Measurements from ENCODE around the gene PDE6C.

Gene PDE6C

GRCh38 chr10:93697207-93697606 lies 84.9 kb downstream of the PDE6C start:
- DNase-seq, result no peak
- Histone ChIP-seq H3K36me3 (ENCODE audit: control insufficient read depth, insufficient read depth, low read length) (peaks cover 39% of the 10 kb centered on the region), H3K27ac (ENCODE audit: insufficient read depth, low read length, poor library complexity, severe bottlenecking) (no peak overlapping the region), H3K27me3 (replicated peaks; ENCODE audit: control insufficient read depth, insufficient read depth, low read length, poor library complexity, severe bottlenecking) (no peaks in the 10 kb centered on the region), H3K9me3 (ENCODE audit: control insufficient read depth, low read length) (no peaks in the 10 kb centered on the region), H3K4me3 (ENCODE audit: insufficient read depth, low read depth, low read length, poor library complexity, severe bottlenecking) (no peak overlapping the region), H3K4me1 (ENCODE audit: control insufficient read depth, insufficient read depth, low read length, poor library complexity, severe bottlenecking) (peaks cover 10% of the 10 kb centered on the region)

DNA sequence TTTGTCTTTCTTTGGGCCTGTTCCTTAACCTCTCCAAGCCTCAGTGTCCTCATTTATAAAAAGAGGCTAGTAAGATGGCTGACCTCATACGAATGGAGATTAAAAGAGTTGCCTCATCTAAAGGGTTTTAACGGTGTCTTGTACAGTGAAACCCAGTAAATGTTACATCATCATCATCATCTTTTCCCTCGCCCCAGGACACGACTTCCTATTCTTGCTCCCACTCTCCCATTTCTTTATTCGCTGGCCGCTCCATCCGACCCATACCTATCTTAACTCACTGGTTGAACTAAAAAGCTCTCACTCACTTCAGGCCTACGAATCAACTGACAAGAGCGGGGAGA lies 89.5 kb downstream of the PDE6C start:
- H3K4me1 ChIP-seq (ENCODE audit: control insufficient read depth, insufficient read depth, low read length, poor library complexity, severe bottlenecking), result peaks cover 10% of the 10 kb centered on the region
- H3K27ac ChIP-seq (ENCODE audit: insufficient read depth, low read length, poor library complexity, severe bottlenecking), result peak overlapping the region; percentile 82
- H3K4me3 ChIP-seq (ENCODE audit: insufficient read depth, low read depth, low read length, poor library complexity, severe bottlenecking), result peak overlapping the region; percentile 94
- no peaks in the 10 kb centered on the region for H3K27me3 ChIP-seq (replicated peaks; ENCODE audit: control insufficient read depth, insufficient read depth, low read length, poor library complexity, severe bottlenecking)
- H3K9me3 ChIP-seq (ENCODE audit: control insufficient read depth, low read length), result no peaks in the 10 kb centered on the region
- peak in 1 of 3 donors; percentile 2 for DNase-seq
- peaks cover 16% of the 10 kb centered on the region for H3K36me3 ChIP-seq (ENCODE audit: control insufficient read depth, insufficient read depth, low read length)

DNA sequence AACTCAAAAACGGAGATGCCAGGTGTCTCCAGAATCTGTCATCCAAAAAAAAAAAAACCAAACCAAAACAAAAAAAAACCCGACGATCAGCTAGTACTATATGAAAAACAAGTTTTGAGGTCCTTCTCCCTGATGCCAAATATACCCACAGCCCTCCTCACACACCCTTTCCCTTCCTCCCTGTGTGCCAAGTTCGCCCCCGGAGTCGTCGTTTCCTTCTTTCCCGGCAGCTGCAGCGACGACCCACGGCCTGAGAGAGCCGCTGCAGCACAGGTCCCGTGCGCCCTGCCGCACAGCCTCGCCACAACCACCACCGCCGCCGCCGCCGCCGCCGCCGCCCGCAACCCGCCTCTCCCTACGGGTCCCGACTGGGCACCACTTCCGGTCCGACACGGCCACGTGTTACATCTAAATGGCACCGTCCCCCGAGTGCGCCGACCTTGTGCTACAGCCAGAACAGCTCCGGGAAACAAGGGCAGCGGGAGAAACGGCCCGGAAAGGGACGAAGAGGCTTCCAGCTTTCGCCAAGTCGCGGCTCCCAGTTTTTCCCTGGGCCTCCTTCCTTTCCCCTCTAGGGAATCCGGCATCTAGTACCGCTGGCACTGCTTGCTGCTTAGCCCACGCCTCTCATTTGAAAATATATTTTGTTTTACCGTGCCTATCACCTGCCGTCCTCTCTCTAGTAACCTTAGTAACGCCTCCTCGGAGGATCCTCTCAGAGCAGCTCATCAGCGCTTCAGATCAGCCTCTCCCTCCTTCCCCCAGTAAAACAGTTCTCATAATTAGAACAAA lies 90.1 kb downstream of the PDE6C start, which contains the start of gene FRA10AC1:
Gene FRA10AC1, minus strand, starts transcription at position 383 of the 792 bp plus-strand sequence. CDS start 2,486 bp downstream, outside the sequence.
- peak within 1 kb of the TSS; percentile 82 for H3K27ac ChIP-seq (ENCODE audit: insufficient read depth, low read length, poor library complexity, severe bottlenecking)
- H3K36me3 ChIP-seq (ENCODE audit: control insufficient read depth, insufficient read depth, low read length), result peaks cover 11% of the 10 kb centered on the region
- H3K4me1 ChIP-seq (ENCODE audit: control insufficient read depth, insufficient read depth, low read length, poor library complexity, severe bottlenecking), result peaks cover 10% of the 10 kb centered on the region
- DNase-seq, result peak; percentile 71 to 86 (median 82)
- H3K9me3 ChIP-seq (ENCODE audit: control insufficient read depth, low read length), result no peaks in the 10 kb centered on the region
- H3K4me3 ChIP-seq (ENCODE audit: insufficient read depth, low read depth, low read length, poor library complexity, severe bottlenecking), result peak within 1 kb of the TSS; percentile 94
- no peaks in the 10 kb centered on the region for H3K27me3 ChIP-seq (replicated peaks; ENCODE audit: control insufficient read depth, insufficient read depth, low read length, poor library complexity, severe bottlenecking)

DNA sequence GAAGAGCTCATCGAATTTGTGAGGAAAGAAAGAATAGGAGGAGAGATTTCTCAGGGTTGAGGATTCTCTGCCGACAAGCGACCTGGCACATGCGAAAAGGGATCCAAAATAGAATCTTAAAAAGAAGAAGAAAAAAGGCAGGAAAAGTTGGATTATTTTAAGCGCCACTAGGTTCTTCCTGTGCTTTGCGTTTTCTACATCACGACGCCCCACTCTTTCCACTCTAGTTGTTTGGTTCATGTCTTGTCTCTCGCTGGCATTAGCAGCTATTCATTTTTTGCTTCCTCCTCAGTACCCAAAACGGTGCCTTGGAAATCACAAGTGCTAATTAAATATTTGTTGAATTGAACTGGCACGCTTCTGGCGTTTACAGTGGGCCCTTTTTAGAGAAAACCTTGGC lies 90.7 kb downstream of the PDE6C start:
- H3K27ac ChIP-seq (ENCODE audit: insufficient read depth, low read length, poor library complexity, severe bottlenecking), result peak overlapping the region; percentile 82
- peaks cover 9% of the 10 kb centered on the region for H3K36me3 ChIP-seq (ENCODE audit: control insufficient read depth, insufficient read depth, low read length)
- peaks cover 10% of the 10 kb centered on the region for H3K4me1 ChIP-seq (ENCODE audit: control insufficient read depth, insufficient read depth, low read length, poor library complexity, severe bottlenecking)
- DNase-seq, result no peak
- H3K4me3 ChIP-seq (ENCODE audit: insufficient read depth, low read depth, low read length, poor library complexity, severe bottlenecking), result peak overlapping the region; percentile 94
- H3K27me3 ChIP-seq (replicated peaks; ENCODE audit: control insufficient read depth, insufficient read depth, low read length, poor library complexity, severe bottlenecking), result no peaks in the 10 kb centered on the region
- H3K9me3 ChIP-seq (ENCODE audit: control insufficient read depth, low read length), result no peaks in the 10 kb centered on the region

- no peak overlapping the region for H3K27ac ChIP-seq (ENCODE audit: insufficient read depth, low read length, poor library complexity, severe bottlenecking)
Observed at GRCh38 chr10:93703841-93704240, 91.5 kb downstream of the PDE6C start.

DNA sequence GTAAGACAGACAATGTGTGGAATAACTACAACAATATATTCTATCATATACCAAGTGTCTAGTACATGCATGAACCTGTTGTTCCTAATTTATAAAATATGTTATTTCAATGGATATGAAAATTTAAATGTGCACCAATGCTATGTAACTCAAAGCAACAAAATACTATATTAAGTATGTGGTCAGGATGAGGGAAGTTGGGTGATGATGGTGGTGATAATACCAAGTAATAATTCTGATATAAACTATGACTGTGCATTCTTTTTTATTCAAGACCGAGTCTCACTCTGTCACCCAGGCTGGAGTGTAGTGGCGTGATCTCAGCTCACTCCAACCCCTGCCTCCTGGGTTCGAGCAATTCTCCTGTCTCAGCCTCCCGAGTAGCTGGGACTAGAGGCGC lies 92.1 kb downstream of the PDE6C start:
- H3K4me3 ChIP-seq (ENCODE audit: insufficient read depth, low read depth, low read length, poor library complexity, severe bottlenecking), result no peak overlapping the region
- no peaks in the 10 kb centered on the region for H3K27me3 ChIP-seq (replicated peaks; ENCODE audit: control insufficient read depth, insufficient read depth, low read length, poor library complexity, severe bottlenecking)
- no peak overlapping the region for H3K27ac ChIP-seq (ENCODE audit: insufficient read depth, low read length, poor library complexity, severe bottlenecking)
- H3K36me3 ChIP-seq (ENCODE audit: control insufficient read depth, insufficient read depth, low read length), result peaks cover 1% of the 10 kb centered on the region
- no peaks in the 10 kb centered on the region for H3K9me3 ChIP-seq (ENCODE audit: control insufficient read depth, low read length)
- H3K4me1 ChIP-seq (ENCODE audit: control insufficient read depth, insufficient read depth, low read length, poor library complexity, severe bottlenecking), result peaks cover 10% of the 10 kb centered on the region
- DNase-seq, result no peak

More at GRCh38 chr10:93703841-93704240, 91.5 kb downstream of the PDE6C start:
- DNase-seq, result no peak
- no peaks in the 10 kb centered on the region for H3K27me3 ChIP-seq (replicated peaks; ENCODE audit: control insufficient read depth, insufficient read depth, low read length, poor library complexity, severe bottlenecking)
- peaks cover 10% of the 10 kb centered on the region for H3K4me1 ChIP-seq (ENCODE audit: control insufficient read depth, insufficient read depth, low read length, poor library complexity, severe bottlenecking)
- H3K9me3 ChIP-seq (ENCODE audit: control insufficient read depth, low read length), result no peaks in the 10 kb centered on the region
- no peak overlapping the region for H3K4me3 ChIP-seq (ENCODE audit: insufficient read depth, low read depth, low read length, poor library complexity, severe bottlenecking)
- peaks cover 6% of the 10 kb centered on the region for H3K36me3 ChIP-seq (ENCODE audit: control insufficient read depth, insufficient read depth, low read length)

- no peaks in the 10 kb centered on the region for H3K36me3 ChIP-seq (ENCODE audit: control insufficient read depth, insufficient read depth, low read length)
Observed at GRCh38 chr10:93707623-93708022, 95.3 kb downstream of the PDE6C start.

DNA sequence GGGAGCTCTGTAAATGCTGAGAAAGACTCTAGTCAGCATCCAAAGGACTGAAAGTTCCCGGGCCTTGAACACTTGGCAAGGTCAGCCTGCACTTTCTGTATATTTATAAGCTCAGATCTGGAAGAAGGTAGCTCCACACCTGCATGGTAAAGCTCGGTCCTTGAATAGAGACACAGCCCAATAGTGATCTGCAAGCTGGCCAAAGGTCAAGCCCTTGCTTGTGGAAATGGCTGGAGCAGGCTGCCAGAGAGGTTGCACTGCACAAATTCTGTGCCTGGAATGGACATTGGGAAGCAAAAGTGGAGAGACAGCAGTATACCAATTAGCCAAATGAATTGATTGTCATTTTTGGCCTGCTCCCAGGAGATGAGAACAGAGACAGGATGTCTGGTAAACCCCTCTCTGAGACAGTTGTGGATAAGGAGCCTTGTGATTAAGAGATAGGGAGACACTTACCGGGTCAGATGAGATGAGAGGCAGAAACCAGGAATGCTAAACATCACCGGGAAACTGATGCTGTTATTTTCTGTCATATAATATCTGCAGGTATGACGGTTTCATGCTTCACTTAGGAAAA lies 98.1 kb downstream of the PDE6C start:
- no peaks in the 10 kb centered on the region for H3K9me3 ChIP-seq (ENCODE audit: control insufficient read depth, low read length)
- no peak for DNase-seq
- no peak overlapping the region for H3K4me3 ChIP-seq (ENCODE audit: insufficient read depth, low read depth, low read length, poor library complexity, severe bottlenecking)
- H3K36me3 ChIP-seq (ENCODE audit: control insufficient read depth, insufficient read depth, low read length), result no peaks in the 10 kb centered on the region
- H3K27me3 ChIP-seq (replicated peaks; ENCODE audit: control insufficient read depth, insufficient read depth, low read length, poor library complexity, severe bottlenecking), result no peaks in the 10 kb centered on the region
- H3K4me1 ChIP-seq (ENCODE audit: control insufficient read depth, insufficient read depth, low read length, poor library complexity, severe bottlenecking), result no peaks in the 10 kb centered on the region
- H3K27ac ChIP-seq (ENCODE audit: insufficient read depth, low read length, poor library complexity, severe bottlenecking), result no peak overlapping the region

More at GRCh38 chr10:93707623-93708022, 95.3 kb downstream of the PDE6C start:
- Histone ChIP-seq H3K9me3 (ENCODE audit: control insufficient read depth, low read length) (no peaks in the 10 kb centered on the region), H3K27me3 (replicated peaks; ENCODE audit: control insufficient read depth, insufficient read depth, low read length, poor library complexity, severe bottlenecking) (no peaks in the 10 kb centered on the region), H3K27ac (ENCODE audit: insufficient read depth, low read length, poor library complexity, severe bottlenecking) (no peak overlapping the region), H3K4me3 (ENCODE audit: insufficient read depth, low read depth, low read length, poor library complexity, severe bottlenecking) (no peak overlapping the region), H3K4me1 (ENCODE audit: control insufficient read depth, insufficient read depth, low read length, poor library complexity, severe bottlenecking) (no peaks in the 10 kb centered on the region)
- no peak for DNase-seq

DNA sequence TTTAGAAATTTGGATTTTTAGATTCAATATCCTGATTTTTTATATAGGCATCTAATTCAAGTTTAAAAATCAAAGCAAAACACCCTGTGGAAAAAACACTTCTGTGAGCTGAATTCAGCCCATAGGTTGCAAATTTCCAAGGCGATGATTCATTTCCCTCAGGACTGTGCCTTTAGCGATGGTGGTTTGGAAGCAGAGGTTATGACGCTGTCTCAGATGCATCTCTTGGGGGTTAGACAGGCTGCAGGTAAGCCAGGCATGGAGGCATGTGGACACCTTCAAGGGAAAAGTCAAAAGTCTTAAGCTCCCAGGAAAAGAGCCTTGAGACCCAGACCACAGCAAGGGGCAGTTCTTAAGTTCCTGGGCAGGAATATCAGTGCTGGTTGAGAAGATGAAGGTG lies 99.6 kb downstream of the PDE6C start:
- H3K9me3 ChIP-seq (ENCODE audit: control insufficient read depth, low read length), result no peaks in the 10 kb centered on the region
- no peak for DNase-seq
- no peaks in the 10 kb centered on the region for H3K27me3 ChIP-seq (replicated peaks; ENCODE audit: control insufficient read depth, insufficient read depth, low read length, poor library complexity, severe bottlenecking)
- no peak overlapping the region for H3K4me3 ChIP-seq (ENCODE audit: insufficient read depth, low read depth, low read length, poor library complexity, severe bottlenecking)
- H3K27ac ChIP-seq (ENCODE audit: insufficient read depth, low read length, poor library complexity, severe bottlenecking), result no peak overlapping the region
- H3K36me3 ChIP-seq (ENCODE audit: control insufficient read depth, insufficient read depth, low read length), result no peaks in the 10 kb centered on the region
- H3K4me1 ChIP-seq (ENCODE audit: control insufficient read depth, insufficient read depth, low read length, poor library complexity, severe bottlenecking), result no peaks in the 10 kb centered on the region

DNA sequence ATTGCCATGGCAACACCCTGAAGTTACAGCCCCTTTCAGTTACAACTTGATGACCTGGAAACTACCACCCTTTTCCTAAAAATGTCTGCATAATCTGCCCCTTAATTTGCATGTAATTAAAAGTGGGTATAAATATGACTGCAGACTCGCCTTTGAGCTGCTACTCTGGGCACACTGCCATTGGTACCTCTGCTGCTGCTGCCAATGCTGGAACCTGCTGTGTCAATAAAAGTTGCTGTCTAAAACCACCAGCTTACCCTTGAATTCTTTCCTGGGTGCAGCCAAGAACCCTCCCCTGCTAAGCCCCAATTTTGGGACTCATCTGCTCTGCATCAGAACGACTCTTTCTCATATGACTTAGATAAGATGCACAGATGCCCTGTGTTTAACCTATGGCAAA lies 100.3 kb downstream of the PDE6C start:
- DNase-seq, result no peak
- Histone ChIP-seq H3K4me3 (ENCODE audit: insufficient read depth, low read depth, low read length, poor library complexity, severe bottlenecking) (no peak overlapping the region), H3K27me3 (replicated peaks; ENCODE audit: control insufficient read depth, insufficient read depth, low read length, poor library complexity, severe bottlenecking) (no peaks in the 10 kb centered on the region)

More for the DNA sequence above, 100.3 kb downstream of the PDE6C start:
- Histone ChIP-seq H3K9me3 (ENCODE audit: control insufficient read depth, low read length) (no peaks in the 10 kb centered on the region), H3K36me3 (ENCODE audit: control insufficient read depth, insufficient read depth, low read length) (no peaks in the 10 kb centered on the region), H3K4me1 (ENCODE audit: control insufficient read depth, insufficient read depth, low read length, poor library complexity, severe bottlenecking) (no peaks in the 10 kb centered on the region), H3K27ac (ENCODE audit: insufficient read depth, low read length, poor library complexity, severe bottlenecking) (no peak overlapping the region)

All from effector memory CD4-positive, alpha-beta T cell (primary cell).